Measurements from ENCODE around the gene DHRS9. TPM values are rescaled to one million over a fixed set of nuclear protein-coding genes. Genes with fewer than 3 reads are reported as not detected.

Gene DHRS9
- total and polyA plus RNA-seq, 9 of the 15 experiments (the other 6 are each of a cell fraction or from before 2014, with no cell fraction given), result 0.27 to 1.7 (median 0.69) TPM

DNA sequence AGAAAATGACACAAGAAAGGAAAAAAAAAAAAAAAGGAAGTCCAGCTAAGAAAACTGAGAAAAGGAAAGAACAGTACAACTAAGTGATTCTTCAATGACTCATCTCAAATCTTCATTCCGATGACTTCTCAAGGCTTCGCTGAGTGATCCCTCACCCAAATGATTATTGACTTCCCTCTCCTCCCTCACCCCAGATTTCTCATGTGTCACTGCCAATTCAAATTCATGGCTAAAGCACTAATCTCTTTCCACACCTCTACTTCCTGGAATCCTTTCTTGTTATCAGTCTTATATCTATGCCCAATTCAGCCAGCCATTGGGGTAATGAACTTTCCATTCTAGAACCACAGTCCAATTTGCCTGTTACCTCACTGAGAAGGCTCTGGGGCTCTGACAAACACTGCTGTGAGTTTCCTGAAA, 31.0 kb upstream of the DHRS9 start (continued):
- no peak for TF ChIP-seq IFI16 (CRISPR knock-in tag; IDR thresholded peaks at IDR 0.05)
- TF ChIP-seq, protein P1, sequence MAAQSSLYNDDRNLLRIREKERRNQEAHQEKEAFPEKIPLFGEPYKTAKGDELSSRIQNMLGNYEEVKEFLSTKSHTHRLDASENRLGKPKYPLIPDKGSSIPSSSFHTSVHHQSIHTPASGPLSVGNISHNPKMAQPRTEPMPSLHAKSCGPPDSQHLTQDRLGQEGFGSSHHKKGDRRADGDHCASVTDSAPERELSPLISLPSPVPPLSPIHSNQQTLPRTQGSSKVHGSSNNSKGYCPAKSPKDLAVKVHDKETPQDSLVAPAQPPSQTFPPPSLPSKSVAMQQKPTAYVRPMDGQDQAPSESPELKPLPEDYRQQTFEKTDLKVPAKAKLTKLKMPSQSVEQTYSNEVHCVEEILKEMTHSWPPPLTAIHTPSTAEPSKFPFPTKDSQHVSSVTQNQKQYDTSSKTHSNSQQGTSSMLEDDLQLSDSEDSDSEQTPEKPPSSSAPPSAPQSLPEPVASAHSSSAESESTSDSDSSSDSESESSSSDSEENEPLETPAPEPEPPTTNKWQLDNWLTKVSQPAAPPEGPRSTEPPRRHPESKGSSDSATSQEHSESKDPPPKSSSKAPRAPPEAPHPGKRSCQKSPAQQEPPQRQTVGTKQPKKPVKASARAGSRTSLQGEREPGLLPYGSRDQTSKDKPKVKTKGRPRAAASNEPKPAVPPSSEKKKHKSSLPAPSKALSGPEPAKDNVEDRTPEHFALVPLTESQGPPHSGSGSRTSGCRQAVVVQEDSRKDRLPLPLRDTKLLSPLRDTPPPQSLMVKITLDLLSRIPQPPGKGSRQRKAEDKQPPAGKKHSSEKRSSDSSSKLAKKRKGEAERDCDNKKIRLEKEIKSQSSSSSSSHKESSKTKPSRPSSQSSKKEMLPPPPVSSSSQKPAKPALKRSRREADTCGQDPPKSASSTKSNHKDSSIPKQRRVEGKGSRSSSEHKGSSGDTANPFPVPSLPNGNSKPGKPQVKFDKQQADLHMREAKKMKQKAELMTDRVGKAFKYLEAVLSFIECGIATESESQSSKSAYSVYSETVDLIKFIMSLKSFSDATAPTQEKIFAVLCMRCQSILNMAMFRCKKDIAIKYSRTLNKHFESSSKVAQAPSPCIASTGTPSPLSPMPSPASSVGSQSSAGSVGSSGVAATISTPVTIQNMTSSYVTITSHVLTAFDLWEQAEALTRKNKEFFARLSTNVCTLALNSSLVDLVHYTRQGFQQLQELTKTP (IDR thresholded peaks at IDR 0.05; ENCODE audit: low read depth in 1 of 2, partially characterized antibody in 2 of 2), result peak in 1 of 2 experiments; percentile 75
- TF ChIP-seq HDAC1 (IDR thresholded peaks at IDR 0.05), result peak in 1 of 2 experiments; percentile 82; a peak in 2 of 4 replicates
- TF ChIP-seq ZNF384 (IDR thresholded peaks at IDR 0.05; ENCODE audit: low read depth, low read length), result peak; percentile 50
- TF ChIP-seq SIX5 (IDR thresholded peaks at IDR 0.05; ENCODE audit: borderline replicate concordance in 1 of 2, insufficient read depth in 1 of 2, low read depth in 1 of 2, low read length in 2 of 2), result no peak
- TF ChIP-seq HEY1 (CRISPR knock-in tag; IDR thresholded peaks at IDR 0.05; ENCODE audit: borderline replicate concordance), result no peak
- no peak for TF ChIP-seq MTF1 (CRISPR knock-in tag; IDR thresholded peaks at IDR 0.05; ENCODE audit: borderline replicate concordance)
- no peak for TF ChIP-seq TEAD2 (tag; IDR thresholded peaks at IDR 0.05)
- no peak for TF ChIP-seq ZNF785 (CRISPR knock-in tag; IDR thresholded peaks at IDR 0.05)
- no peak for TF ChIP-seq MTA2 (IDR thresholded peaks at IDR 0.05; ENCODE audit: low read depth)
- TF ChIP-seq ILF3 (IDR thresholded peaks at IDR 0.05; ENCODE audit: borderline replicate concordance), result no peak
- TF ChIP-seq MCM7 (IDR thresholded peaks at IDR 0.05), result no peak
- peak; percentile 91 for TF ChIP-seq JUND (IDR thresholded peaks at IDR 0.05; ENCODE audit: borderline replicate concordance, low read depth, low read length)
- peak; percentile 94; the same call in 2 of the 3 replicates for TF ChIP-seq JUND (tag; IDR thresholded peaks at IDR 0.05; ENCODE audit: borderline replicate concordance, low read depth, low read length)
- TF ChIP-seq, protein P2, sequence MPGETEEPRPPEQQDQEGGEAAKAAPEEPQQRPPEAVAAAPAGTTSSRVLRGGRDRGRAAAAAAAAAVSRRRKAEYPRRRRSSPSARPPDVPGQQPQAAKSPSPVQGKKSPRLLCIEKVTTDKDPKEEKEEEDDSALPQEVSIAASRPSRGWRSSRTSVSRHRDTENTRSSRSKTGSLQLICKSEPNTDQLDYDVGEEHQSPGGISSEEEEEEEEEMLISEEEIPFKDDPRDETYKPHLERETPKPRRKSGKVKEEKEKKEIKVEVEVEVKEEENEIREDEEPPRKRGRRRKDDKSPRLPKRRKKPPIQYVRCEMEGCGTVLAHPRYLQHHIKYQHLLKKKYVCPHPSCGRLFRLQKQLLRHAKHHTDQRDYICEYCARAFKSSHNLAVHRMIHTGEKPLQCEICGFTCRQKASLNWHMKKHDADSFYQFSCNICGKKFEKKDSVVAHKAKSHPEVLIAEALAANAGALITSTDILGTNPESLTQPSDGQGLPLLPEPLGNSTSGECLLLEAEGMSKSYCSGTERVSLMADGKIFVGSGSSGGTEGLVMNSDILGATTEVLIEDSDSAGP (CRISPR knock-in tag; IDR thresholded peaks at IDR 0.05), result no peak
- no peak for TF ChIP-seq ZNF75A (CRISPR knock-in tag; IDR thresholded peaks at IDR 0.05)
- TF ChIP-seq SPI1 (IDR thresholded peaks at IDR 0.05; ENCODE audit: borderline replicate concordance, low read depth, low read length), result peak; percentile 57
- TF ChIP-seq HDAC6 (IDR thresholded peaks at IDR 0.05; ENCODE audit: low read depth, low read length), result no peak
